GM10847 (cell line): ENCODE measurements around the gene G6PC3.

Experiments used
- POLR2A ChIP-seq: IDR thresholded peaks from 2 replicates; pipeline ENCODE4 v1.6.1; 2011; ENCODE audit not compliant: insufficient read length; ENCODE audit errors: extremely low read depth

The G6PC3 gene

GRCh38 chr17:44088254-44088653 lies 17.7 kb downstream of the G6PC3 start:
- TF ChIP-seq POLR2A, result no peak

- TF ChIP-seq POLR2A, result no peak
These were observed 20.9 kb downstream of the G6PC3 start for GRCh38 chr17:44091200-44091997.

GRCh38 chr17:44092051-44092450 lies 21.5 kb downstream of the G6PC3 start:
- TF ChIP-seq POLR2A, result no peak

GRCh38 chr17:44093231-44093900 lies 22.8 kb downstream of the G6PC3 start:
- TF ChIP-seq POLR2A, result no peak

DNA sequence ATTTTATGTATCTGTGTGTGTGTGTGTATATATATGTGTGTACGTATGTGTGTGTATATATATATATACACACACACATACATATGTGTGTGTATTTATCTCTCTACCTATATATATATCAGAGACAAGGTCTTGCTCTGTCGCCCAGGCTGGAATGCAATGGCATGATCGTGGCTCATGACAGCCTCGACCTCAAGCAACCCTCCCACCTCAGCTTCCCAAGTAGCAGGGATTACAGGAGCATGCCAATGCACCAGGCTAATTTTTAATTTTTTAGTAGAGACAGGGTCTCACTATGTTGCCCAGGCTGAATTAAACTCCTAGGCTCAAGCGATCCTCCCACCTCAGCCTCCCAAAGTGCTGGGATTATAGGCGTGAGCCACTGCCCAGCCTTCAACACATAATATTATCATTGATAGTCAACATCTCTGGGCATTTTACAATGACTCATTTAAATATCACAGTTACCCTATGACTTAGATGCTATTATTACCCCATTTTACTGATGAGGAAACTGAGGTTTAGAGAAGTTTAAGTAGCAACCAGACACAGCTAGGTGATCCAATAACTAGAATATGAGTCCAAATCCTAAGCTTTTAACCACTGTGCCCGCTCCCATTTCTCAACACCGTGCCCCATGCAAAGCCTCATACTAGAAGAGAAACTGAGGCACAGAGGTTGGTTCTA lies 24.3 kb downstream of the G6PC3 start:
- TF ChIP-seq POLR2A, result no peak

DNA sequence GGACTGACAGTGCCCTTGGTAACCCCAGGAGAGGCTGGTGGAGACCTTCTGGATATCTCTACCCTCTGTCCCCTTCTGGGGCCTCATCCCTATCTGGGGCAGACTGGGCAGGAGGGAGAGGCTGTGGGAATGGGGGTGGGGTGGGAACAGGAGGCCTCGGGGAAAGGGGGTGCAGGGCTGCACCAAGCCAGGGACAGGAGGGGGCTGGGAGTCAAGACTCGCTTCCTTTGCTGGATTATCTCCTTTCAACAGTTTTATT lies 24.8 kb downstream of the G6PC3 start:
- no peak for TF ChIP-seq POLR2A

- no peak for TF ChIP-seq POLR2A
These were observed 25.3 kb downstream of the G6PC3 start for GRCh38 chr17:44095647-44096496.

- TF ChIP-seq POLR2A, result no peak
These were observed 26.8 kb downstream of the G6PC3 start for GRCh38 chr17:44097110-44097958.

DNA sequence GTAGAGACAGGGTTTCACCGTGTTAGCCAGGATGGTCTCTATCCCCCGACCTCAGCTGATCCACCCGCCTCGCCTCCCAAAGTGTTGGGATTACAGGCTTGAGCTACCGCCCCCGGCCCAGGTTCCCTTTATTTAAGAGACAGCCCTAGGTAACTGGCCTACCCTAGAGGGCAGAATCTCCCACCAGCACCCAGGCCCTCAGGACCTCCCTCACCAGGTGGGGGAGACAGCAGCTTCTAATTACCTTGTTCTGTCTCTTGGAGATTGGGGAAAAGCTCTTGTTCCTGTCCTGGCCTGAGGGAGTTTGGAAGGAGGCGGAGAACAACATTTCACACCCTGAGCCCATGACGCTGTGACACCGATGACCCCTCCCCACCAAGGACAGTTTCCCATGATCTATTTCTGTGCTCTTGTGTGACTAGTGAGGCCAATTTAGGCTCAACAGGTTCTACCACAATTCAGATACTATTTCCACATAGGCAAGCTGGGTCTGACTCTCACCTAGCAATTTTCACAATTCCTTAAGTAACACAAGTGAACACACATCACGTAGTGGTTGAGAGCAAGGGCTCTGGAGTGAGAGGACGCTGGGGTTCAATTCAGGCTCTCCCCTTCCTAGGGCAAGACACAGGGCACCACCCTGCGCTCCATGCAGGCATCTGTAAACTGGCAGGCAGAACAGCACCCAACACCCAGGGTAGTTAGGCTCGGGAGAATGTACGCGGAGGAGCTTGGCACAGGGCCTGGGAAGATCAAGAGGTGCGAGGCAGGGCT lies 32.5 kb downstream of the G6PC3 start:
- TF ChIP-seq POLR2A, result no peak

DNA sequence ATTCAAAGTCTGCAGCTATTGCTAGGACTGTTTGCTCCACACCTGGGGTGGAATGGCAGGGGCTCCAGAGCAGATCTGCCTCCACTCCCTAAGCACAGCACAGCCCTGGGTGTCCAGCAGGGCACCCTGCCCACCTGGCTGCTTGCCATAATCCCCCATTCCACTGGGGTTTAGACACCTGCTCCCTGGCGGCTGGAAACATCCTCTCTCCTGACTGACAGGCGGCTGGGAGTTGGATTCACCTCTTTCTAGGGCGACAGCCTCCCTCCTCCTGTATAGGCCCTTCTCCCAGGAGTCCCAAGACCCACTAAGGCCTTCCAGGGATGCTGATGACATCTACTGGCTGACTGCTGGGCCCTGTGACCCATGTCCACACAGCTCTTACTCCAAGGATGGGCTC lies 34.9 kb downstream of the G6PC3 start:
- no peak for TF ChIP-seq POLR2A

DNA sequence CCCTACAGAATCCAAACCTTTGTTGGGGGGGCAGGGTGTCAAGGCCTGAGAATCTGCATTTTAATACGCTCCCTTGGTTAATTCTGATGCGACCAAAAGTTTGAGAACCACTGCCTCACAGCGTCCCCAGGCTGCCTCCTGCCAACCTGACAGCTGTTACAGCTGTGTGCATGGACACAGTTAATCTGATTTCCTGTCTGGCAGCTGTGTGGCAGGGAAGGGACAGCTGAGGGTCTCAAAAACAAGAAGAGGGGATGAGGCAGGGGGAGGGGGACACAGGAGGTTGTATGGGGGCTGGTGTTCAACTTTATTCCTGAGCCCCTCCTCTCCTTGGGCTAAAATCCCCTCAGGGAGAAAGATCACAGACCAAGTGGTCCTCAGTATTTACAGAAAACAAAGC lies 35.4 kb downstream of the G6PC3 start:
- no peak for TF ChIP-seq POLR2A

DNA sequence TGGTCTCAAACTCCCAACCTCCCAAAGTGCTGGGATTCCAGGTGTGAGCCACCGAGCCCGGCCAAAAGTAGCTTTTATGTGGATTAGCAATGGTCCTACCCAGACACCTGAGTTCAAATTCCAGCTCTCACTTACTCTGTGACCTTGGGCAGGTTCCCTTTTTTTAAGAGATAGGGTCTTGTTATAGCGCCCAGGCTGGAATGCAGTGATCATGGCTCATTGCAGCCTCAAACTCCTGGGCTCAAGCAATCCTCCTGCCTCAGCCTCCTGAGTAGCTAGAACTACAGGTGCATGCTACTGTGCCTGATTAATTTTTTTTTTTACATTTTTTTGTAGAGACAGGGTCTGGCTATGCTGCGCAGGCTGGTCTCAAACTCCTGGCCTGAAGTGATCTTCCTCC lies 36.3 kb downstream of the G6PC3 start:
- TF ChIP-seq POLR2A, result no peak

DNA sequence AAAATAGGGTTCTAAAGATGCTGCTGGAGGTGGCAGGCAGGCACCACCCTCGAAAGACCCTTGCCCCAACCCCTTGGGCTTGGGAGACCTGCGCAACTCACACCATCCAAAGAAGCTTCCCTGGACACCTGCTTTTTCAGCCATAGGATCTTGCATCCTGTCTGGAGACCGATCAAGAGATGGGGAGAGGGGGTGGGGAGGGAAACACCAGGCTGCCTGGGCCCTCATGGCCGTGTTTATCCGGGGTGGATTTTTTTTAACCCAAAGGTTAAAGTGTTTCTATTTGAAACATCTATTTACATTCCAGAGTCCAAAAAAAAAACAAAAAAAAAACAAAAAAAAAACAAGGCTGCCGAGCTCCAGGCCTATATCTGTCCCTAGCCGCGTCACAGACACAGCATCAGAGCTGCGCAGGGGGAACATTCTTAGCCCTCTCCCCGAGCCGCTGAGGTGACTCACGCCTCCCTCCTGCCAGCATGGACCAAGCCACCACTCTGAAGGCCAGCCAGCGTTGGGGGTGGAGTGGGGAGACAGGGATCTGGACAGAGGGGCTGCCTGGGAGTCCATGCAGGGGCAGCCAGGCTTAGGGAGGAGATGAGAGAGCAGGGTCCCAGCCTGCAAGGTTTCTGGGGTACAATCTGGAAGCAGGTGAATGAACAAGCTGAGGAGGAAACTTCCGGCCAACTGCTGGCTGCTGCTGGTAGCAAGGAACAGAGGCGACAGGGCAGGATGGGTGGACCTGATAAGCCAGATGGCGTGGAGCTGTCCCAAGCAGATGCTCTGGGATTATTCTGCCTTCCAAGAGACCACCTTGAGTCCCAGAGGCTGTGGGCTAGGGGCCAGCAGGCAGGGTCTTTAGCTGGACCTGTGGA lies 38.1 kb downstream of the G6PC3 start:
- no peak for TF ChIP-seq POLR2A
